Gastrocnemius medialis (tissue), 4 donors: ENCODE measurements around the gene MTTP. TPM values are rescaled to one million over a fixed set of nuclear protein-coding genes. Genes with fewer than 3 reads are reported as not detected.

Experiments used
- ATAC-seq, 2 donors: fragments of 150-250 bp; one replicate each; pipeline ENCODE4 v1.9.1; 2016
- DNase-seq, 2 donors: peaks; one replicate each; pipeline ENCODE4 v3.0.0-alpha.2; 2019
- H3K27ac ChIP-seq, 4 donors: fragments of 200-600 bp; sonication (generic); 1 replicate in 1 of 4; 2 replicates in 3 of 4; pipeline ENCODE4 v1.5.1; 2016 to 2018; ENCODE audit warnings: mild to moderate bottlenecking in 2 of 4, moderate library complexity in 1 of 4
- H3K27me3 ChIP-seq, 3 donors: fragments of 200-600 bp; sonication (generic) in 2 of 3; 1 replicate in 1 of 3; 2 replicates in 2 of 3; pipeline versions ENCODE4 v1.5.1 to v1.6.0; 2016 to 2019; ENCODE audit warnings: mild to moderate bottlenecking in 1 of 3, moderate library complexity in 1 of 3
- H3K36me3 ChIP-seq, 2 donors: fragments of 200-600 bp; sonication (generic) in 1 of 2; one replicate each; pipeline ENCODE4 v1.5.1; 2017 to 2018
- H3K4me1 ChIP-seq, 2 donors: fragments of 200-600 bp; sonication (generic) in 1 of 2; one replicate each; pipeline ENCODE4 v1.5.1; 2016 to 2017; ENCODE audit warnings: mild to moderate bottlenecking in 2 of 2
- H3K4me3 ChIP-seq, 4 donors: fragments of 200-600 bp; sonication (generic) in 3 of 4; 1 replicate in 1 of 4; 2 replicates in 3 of 4; pipeline ENCODE4 v1.5.1; 2016 to 2019; ENCODE audit warnings: mild to moderate bottlenecking in 2 of 4
- H3K9me3 ChIP-seq, 3 donors: fragments of 200-600 bp; sonication (generic) in 2 of 3; 1 replicate in 1 of 3; 2 replicates in 2 of 3; pipeline ENCODE4 v1.5.1; 2016 to 2019
- CTCF ChIP-seq, 5 experiments: fragments of 450-650 bp in 3 of 5; fragments of 200-600 bp in 2 of 5; sonication (generic) in 2 of 5; IDR thresholded peaks in 4 of 5; conservative IDR thresholded peaks in 1 of 5; 1 replicate in 4 of 5; 2 replicates in 1 of 5; pipeline ENCODE4 v1.5.1; 2016 to 2019; ENCODE audit warnings: antibody characterized with exemption in 5 of 5, mild to moderate bottlenecking in 3 of 5, moderate library complexity in 3 of 5
- POLR2A ChIP-seq, 2 donors: fragments of 450-650 bp; IDR thresholded peaks; one replicate each; pipeline ENCODE4 v1.6.1; 2017; ENCODE audit warnings: antibody characterized with exemption in 2 of 2, mild to moderate bottlenecking in 2 of 2, moderate library complexity in 2 of 2
- in situ Hi-C, 4 donors: fragments of 200-750 bp; cut with MboI; loops; one replicate each; pipeline versions ENCODE4 v1.15.0 to v1.8.0; 2017; ENCODE audit warnings: low sequenced_read_pairs in 4 of 4
- intact Hi-C: fragments of 100-400 bp; cut with DNase I; formaldehyde crosslinking; loops from one replicate; pipeline ENCODE4 v1.15.1; 2023; ENCODE audit warnings: low total_unique reads
- total RNA-seq, 4 donors: library from RNA; depleted of rRNA; stranded (reverse); fragments of >200 nt; gene quantifications; one replicate each; pipeline versions ENCODE4 v1.1.0 to v1.2.3, GENCODE V29; 2016

MTTP gene
- total RNA-seq, 4 donors from 2014 or later: 0.33 to 0.63 (median 0.59) TPM; not detected in 1

- Histone ChIP-seq H3K27me3 (no peaks in the 10 kb centered on the region), H3K9me3 (no peaks in the 10 kb centered on the region), H3K36me3 (no peaks in the 10 kb centered on the region), H3K4me1 (peaks cover 54 to 59% of the 10 kb centered on the region in 2 donors), H3K4me3 (peak overlapping the region; percentile 62 to 75 (median 62)), H3K27ac (peak overlapping the region; percentile 94 to 99 (median 98))
- ATAC-seq: peak in 1 of 2 donors; percentile 16
- TF ChIP-seq CTCF (IDR thresholded peaks at IDR 0.05 in 4 of 5, conservative IDR thresholded peaks at IDR 0.05 in 1 of 5) (no peak), POLR2A (IDR thresholded peaks at IDR 0.05) (no peak)
- DNase-seq: peak in 1 of 2 donors; percentile 59
- in situ Hi-C loops (loop anchor here in 2 of 4 donors (10.0 kb wide), 2 partner anchors 89 to 151 kb away; partner anchors contain the start of gene TRMT10A (in 2 of the 2)), intact Hi-C loops (loop anchor here (5.0 to 10.0 kb wide), 6 partner anchors 92 to 719 kb away; partner anchors contain the start of genes ADH1B, H2AZ1 and TRMT10A)
These were observed 79.3 kb downstream of the MTTP start for GRCh38 chr4:99653916-99654315.

GRCh38 chr4:99654361-99654761 is 79.7 kb downstream of the MTTP start:
- peaks cover 51 to 58% of the 10 kb centered on the region in 2 donors for H3K4me1 ChIP-seq
- peak overlapping the region; percentile 62 to 75 (median 62) for H3K4me3 ChIP-seq
- intact Hi-C loops (loop anchor here (5.0 to 10.0 kb wide), 6 partner anchors 92 to 720 kb away; partner anchors contain the start of genes ADH1B, H2AZ1 and TRMT10A), in situ Hi-C loops (loop anchor here in 2 of 4 donors (10.0 kb wide), 2 partner anchors 90 to 150 kb away; partner anchors contain the start of gene TRMT10A (in 2 of the 2))
- DNase-seq (peak in 1 of 2 donors; percentile 55), ATAC-seq (peak; percentile 3 to 5)
- no peaks in the 10 kb centered on the region for H3K36me3 ChIP-seq
- TF ChIP-seq CTCF (IDR thresholded peaks at IDR 0.05 in 4 of 5, conservative IDR thresholded peaks at IDR 0.05 in 1 of 5): no peak
- peak; percentile 20 to 53 for TF ChIP-seq POLR2A (IDR thresholded peaks at IDR 0.05)
- peak overlapping the region; percentile 94 to 99 (median 98) for H3K27ac ChIP-seq
- no peaks in the 10 kb centered on the region for H3K27me3 ChIP-seq
- no peaks in the 10 kb centered on the region for H3K9me3 ChIP-seq

DNA sequence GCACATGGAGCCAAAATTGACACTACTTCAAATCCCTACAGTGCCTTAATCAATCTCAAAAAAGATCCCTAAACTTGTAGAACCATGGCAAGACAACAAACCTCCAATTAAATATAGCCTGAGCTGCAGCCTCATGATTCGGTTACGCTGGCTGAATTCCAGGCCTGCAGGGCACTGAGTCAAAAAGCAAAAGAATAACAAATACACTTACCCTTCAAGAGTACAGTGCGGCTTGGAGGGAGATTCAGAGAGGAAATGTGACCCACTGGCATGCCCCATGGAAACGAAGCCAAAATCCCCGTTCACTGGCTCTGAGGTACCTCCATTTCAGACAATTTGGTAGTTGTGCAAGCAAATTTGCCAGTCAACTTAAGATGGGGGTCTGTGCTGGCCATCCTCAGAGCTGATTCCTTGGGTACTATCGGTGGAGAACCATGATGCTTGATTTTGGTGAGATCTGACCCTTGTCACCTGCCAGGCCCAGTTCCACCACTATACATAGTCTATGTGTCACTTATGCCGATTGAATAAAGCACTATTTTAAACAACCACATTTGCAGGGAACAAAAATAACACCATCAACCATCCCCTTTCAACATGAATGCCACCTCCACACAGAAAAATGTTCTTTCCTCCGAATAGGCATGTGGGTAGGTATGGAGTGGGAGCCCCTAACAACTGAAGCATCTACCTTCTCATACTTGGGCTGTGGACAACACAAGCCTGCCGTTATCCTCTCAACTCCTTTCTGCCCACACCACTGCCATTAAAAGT is 80.9 kb downstream of the MTTP start:
- Histone ChIP-seq H3K27ac (peak overlapping the region; percentile 94 to 99 (median 98)), H3K9me3 (no peaks in the 10 kb centered on the region), H3K4me3 (peak overlapping the region; percentile 62 to 75 (median 62)), H3K27me3 (no peaks in the 10 kb centered on the region), H3K36me3 (no peaks in the 10 kb centered on the region), H3K4me1 (peaks cover 47 to 55% of the 10 kb centered on the region in 2 donors)
- in situ Hi-C loops: loop anchor here in 2 of 4 donors (10.0 kb wide), 2 partner anchors 91 to 149 kb away; partner anchors contain the start of gene TRMT10A (in 2 of the 2)
- intact Hi-C loops: loop anchor here (2.0 to 10.0 kb wide), 5 partner anchors 67 to 721 kb away; partner anchors contain the start of gene H2AZ1
- no peak for TF ChIP-seq CTCF (IDR thresholded peaks at IDR 0.05 in 4 of 5, conservative IDR thresholded peaks at IDR 0.05 in 1 of 5)
- peak in 1 of 2 donors; percentile 30 for TF ChIP-seq POLR2A (IDR thresholded peaks at IDR 0.05)
- DNase-seq (peak; percentile 78 to 80), ATAC-seq (peak; percentile 14 to 50)

- ATAC-seq: peak; percentile 48 to 56
- H3K27ac ChIP-seq: peak within 1 kb of the TSS; percentile 94 to 99 (median 98)
These were observed 83.2 kb downstream of the MTTP start, which contains the start of gene C4orf54 for GRCh38 chr4:99657798-99658197. C4orf54 (minus strand) TSS chr4:99657828; CDS start chr4:99654648, 3,180 bp downstream.

More at GRCh38 chr4:99657798-99658197, 83.2 kb downstream of the MTTP start, which contains the start of gene C4orf54:
- no peak for DNase-seq
- intact Hi-C loops (loop anchor here (2.0 to 10.0 kb wide), 6 partner anchors 19 to 723 kb away; partner anchors contain the start of gene H2AZ1), in situ Hi-C loops (loop anchor here in 2 of 4 donors (10.0 kb wide), 2 partner anchors 93 to 147 kb away; partner anchors contain the start of gene TRMT10A (in 2 of the 2))
- H3K4me1 ChIP-seq: peaks cover 42 to 48% of the 10 kb centered on the region in 2 donors
- H3K9me3 ChIP-seq: no peaks in the 10 kb centered on the region
- no peak for TF ChIP-seq POLR2A (IDR thresholded peaks at IDR 0.05)
- H3K36me3 ChIP-seq: no peaks in the 10 kb centered on the region
- H3K4me3 ChIP-seq: peak within 1 kb of the TSS in 1 of 4 donors; percentile 13
- H3K27me3 ChIP-seq: no peaks in the 10 kb centered on the region
